H1 (cell line): ENCODE data around the gene GCK. TPM values are rescaled to one million over a fixed set of nuclear protein-coding genes. Genes with fewer than 3 reads are reported as not detected.

ENCODE experiments used
- CTCF ChIA-PET: fragments of 300-600 bp; sonication (Branson Sonifier 250); formaldehyde crosslinking; loops from one replicate; lab custom pipeline; 2021; ENCODE audit not compliant: partially characterized antibody; lab: Charles Lee
- POLR2A ChIA-PET: fragments of 300-600 bp; sonication (Branson Sonifier 250); formaldehyde crosslinking; loops from one replicate; lab custom pipeline; 2021; ENCODE audit warnings: inconsistent platforms; ENCODE audit not compliant: partially characterized antibody; lab: Charles Lee
- DNase-seq, 2 experiments: peaks; one replicate each; pipeline versions ENCODE4 v3.0.0 to v3.0.0-alpha.2; 2010 to 2022; ENCODE audit warnings: low spot score in 2 of 2, low read depth in 1 of 2, mixed read lengths in 1 of 2
- FAIRE-seq: peaks from 2 replicates; lab custom pipeline; 2011; peaks lifted over from hg19 to GRCh38; lab: Jason Lieb, UNC
- H2AFZ ChIP-seq: 2 replicates; pipeline ENCODE4 v1.8.1; 2012; ENCODE audit warnings: low read length, inconsistent platforms
- H2AK5ac ChIP-seq: 2 replicates; pipeline ENCODE4 v1.6.1; 2013; ENCODE audit warnings: low read depth, low read length
- H2BK120ac ChIP-seq: replicated peaks from 2 replicates; pipeline ENCODE3; 2013; ENCODE audit warnings: low read depth, low read length, inconsistent platforms
- H2BK12ac ChIP-seq: 2 replicates; pipeline ENCODE4 v1.6.1; 2013; ENCODE audit warnings: low read depth, low read length
- H2BK15ac ChIP-seq: 2 replicates; pipeline ENCODE4 v1.6.1; 2013; ENCODE audit warnings: low read length
- H2BK20ac ChIP-seq: 2 replicates; pipeline ENCODE4 v1.6.1; 2013; ENCODE audit warnings: low read length
- H2BK5ac ChIP-seq: 2 replicates; pipeline ENCODE4 v1.6.1; 2013; ENCODE audit warnings: low read depth, low read length
- H3K14ac ChIP-seq: 2 replicates; pipeline ENCODE4 v1.6.1; 2013; ENCODE audit warnings: inconsistent platforms; ENCODE audit not compliant: insufficient read length
- H3K18ac ChIP-seq: 2 replicates; pipeline ENCODE4 v1.6.1; 2013; ENCODE audit warnings: low read length; ENCODE audit errors: extremely low read depth
- H3K23ac ChIP-seq: 2 replicates; pipeline ENCODE4 v1.6.1; 2013; ENCODE audit warnings: inconsistent platforms; ENCODE audit not compliant: insufficient read length
- H3K23me2 ChIP-seq: 2 replicates; pipeline ENCODE4 v1.6.1; 2013; ENCODE audit warnings: low read depth, low read length
- H3K27ac ChIP-seq: 2 replicates; pipeline ENCODE4 v1.6.1; 2011; ENCODE audit warnings: low read depth, low read length, inconsistent platforms
- H3K27me3 ChIP-seq, 4 experiments: replicated peaks in 1 of 4; 1 replicate in 1 of 4; 2 replicates in 3 of 4; pipeline versions ENCODE4 v1.6.1 to v1.8.1; 2011 to 2013; ENCODE audit warnings: low read length in 3 of 4, mild to moderate bottlenecking in 3 of 4, inconsistent platforms in 2 of 4, mixed read lengths in 2 of 4, moderate library complexity in 1 of 4; ENCODE audit not compliant: control insufficient read depth in 3 of 4, insufficient read depth in 3 of 4; ENCODE audit errors: extremely low read depth in 1 of 4
- H3K36me3 ChIP-seq, 4 experiments: 2 replicates each; pipeline versions ENCODE4 v1.6.1 to v1.8.1; 2011 to 2013; ENCODE audit warnings: mild to moderate bottlenecking in 4 of 4, low read length in 3 of 4, moderate library complexity in 2 of 4, control low read depth in 1 of 4, inconsistent platforms in 1 of 4; ENCODE audit not compliant: insufficient read depth in 4 of 4, control insufficient read depth in 2 of 4
- H3K4ac ChIP-seq: replicated peaks from 2 replicates; pipeline ENCODE3; 2013; ENCODE audit warnings: low read length, low read depth, mixed read lengths, inconsistent platforms; ENCODE audit not compliant: insufficient read length
- H3K4me1 ChIP-seq, 4 experiments: replicated peaks in 1 of 4; 1 replicate in 1 of 4; 2 replicates in 3 of 4; pipeline versions ENCODE4 v1.6.1 to v1.8.1; 2011 to 2013; ENCODE audit warnings: low read length in 3 of 4, inconsistent platforms in 2 of 4, mixed read lengths in 1 of 4; ENCODE audit not compliant: insufficient read depth in 4 of 4, control insufficient read depth in 3 of 4
- H3K4me2 ChIP-seq, 2 experiments: 2 replicates each; pipeline versions ENCODE4 v1.6.1 to v1.8.1; 2011 to 2013; ENCODE audit warnings: low read depth in 2 of 2, low read length in 2 of 2, control low read depth in 1 of 2, inconsistent platforms in 1 of 2, mild to moderate bottlenecking in 1 of 2; ENCODE audit not compliant: insufficient read depth in 1 of 2
- H3K4me3 ChIP-seq, 4 experiments: fragments of 200-600, 300-600 bp in 1 of 4; sonication (generic), shearing (Covaris generic), sonication (Bioruptor Twin) in 1 of 4; 2 replicates each; pipeline versions ENCODE4 v1.5.1 to v1.8.1; 2011 to 2016; ENCODE audit warnings: low read length in 4 of 4, low read depth in 3 of 4, control low read depth in 2 of 4, inconsistent platforms in 2 of 4, mild to moderate bottlenecking in 2 of 4, mixed read lengths in 1 of 4, moderate library complexity in 1 of 4; ENCODE audit not compliant: insufficient read depth in 2 of 4; ENCODE audit errors: extremely low read depth in 1 of 4
- H3K56ac ChIP-seq: replicated peaks from 2 replicates; pipeline ENCODE3; 2013; ENCODE audit warnings: low read depth, mild to moderate bottlenecking, mixed read lengths, low read length, inconsistent platforms; ENCODE audit not compliant: insufficient read length
- H3K79me1 ChIP-seq: 2 replicates; pipeline ENCODE4 v1.6.1; 2013; ENCODE audit warnings: low read depth, low read length, control low read depth
- H3K79me2 ChIP-seq, 2 experiments: 2 replicates each; pipeline versions ENCODE4 v1.6.1 to v1.8.1; 2012 to 2013; ENCODE audit warnings: low read length in 2 of 2, mild to moderate bottlenecking in 2 of 2, inconsistent platforms in 1 of 2; ENCODE audit not compliant: insufficient read depth in 2 of 2, control insufficient read depth in 1 of 2
- H3K9ac ChIP-seq, 4 experiments: replicated peaks in 1 of 4; 1 replicate in 1 of 4; 2 replicates in 3 of 4; pipeline versions ENCODE4 v1.6.1 to v1.8.1; 2011 to 2013; ENCODE audit warnings: low read depth in 3 of 4, low read length in 3 of 4, control low read depth in 2 of 4, mild to moderate bottlenecking in 2 of 4, moderate library complexity in 2 of 4, inconsistent platforms in 1 of 4; ENCODE audit errors: extremely low read depth in 1 of 4
- H3K9me3 ChIP-seq, 2 experiments: 2 replicates each; pipeline versions ENCODE4 v1.6.1 to v1.8.1; 2012 to 2013; ENCODE audit warnings: mild to moderate bottlenecking in 2 of 2, moderate library complexity in 2 of 2, control low read depth in 1 of 2, inconsistent platforms in 1 of 2, low read depth in 1 of 2, low read length in 1 of 2, mixed read lengths in 1 of 2; ENCODE audit not compliant: insufficient read depth in 2 of 2
- H4K20me1 ChIP-seq, 2 experiments: replicated peaks in 1 of 2; 2 replicates each; pipeline versions ENCODE3 to v1.8.1; 2011 to 2013; ENCODE audit warnings: inconsistent platforms in 2 of 2, low read length in 2 of 2, mild to moderate bottlenecking in 1 of 2; ENCODE audit not compliant: insufficient read depth in 2 of 2, control insufficient read depth in 1 of 2
- H4K5ac ChIP-seq: 2 replicates; pipeline ENCODE4 v1.6.1; 2013; ENCODE audit warnings: low read length, low read depth, mixed read lengths, inconsistent platforms; ENCODE audit not compliant: insufficient read length
- H4K8ac ChIP-seq: 2 replicates; pipeline ENCODE4 v1.8.0; 2013; ENCODE audit warnings: mild to moderate bottlenecking, moderate library complexity, low read length, inconsistent platforms; ENCODE audit not compliant: insufficient read depth; ENCODE audit errors: extremely low read depth
- H4K91ac ChIP-seq: replicated peaks from 2 replicates; pipeline ENCODE3; 2013; ENCODE audit warnings: low read length, mixed read lengths, inconsistent platforms; ENCODE audit not compliant: insufficient read length
- ATF2 ChIP-seq: IDR thresholded peaks from 2 replicates; pipeline ENCODE4 v1.6.1; 2012; ENCODE audit warnings: low read length, inconsistent platforms
- KDM4A ChIP-seq: IDR thresholded peaks from one replicate; pipeline ENCODE4 v1.7.1; 2012; ENCODE audit warnings: low read depth, mild to moderate bottlenecking, moderate library complexity, low read length, inconsistent platforms; ENCODE audit not compliant: severe bottlenecking
- NANOG ChIP-seq: IDR thresholded peaks from 2 replicates; pipeline ENCODE4 v1.6.1; 2011; ENCODE audit warnings: low read length, low read depth, mild to moderate bottlenecking, inconsistent platforms; ENCODE audit not compliant: insufficient read depth, poor library complexity, severe bottlenecking
- PHF8 ChIP-seq: fragments of 200-600 bp; sonication (generic); conservative IDR thresholded peaks from 2 replicates; pipeline ENCODE4 v1.7.1; 2012; ENCODE audit warnings: low read depth, mild to moderate bottlenecking, inconsistent platforms, low read length, moderate library complexity
- POLR2A ChIP-seq, 2 experiments: IDR thresholded peaks; 1 replicate in 1 of 2; 2 replicates in 1 of 2; pipeline ENCODE4 v1.6.1; 2011; ENCODE audit warnings: low read depth in 2 of 2, low read length in 2 of 2, mild to moderate bottlenecking in 2 of 2; ENCODE audit errors: control extremely low read depth in 1 of 2
- POLR2AphosphoS5 ChIP-seq: IDR thresholded peaks from 2 replicates; pipeline ENCODE4 v1.6.1; 2011; ENCODE audit warnings: low read depth, low read length
- RXRA ChIP-seq: IDR thresholded peaks from 2 replicates; pipeline ENCODE4 v1.6.1; 2011; ENCODE audit warnings: low read depth, mild to moderate bottlenecking, low read length, moderate library complexity; ENCODE audit not compliant: insufficient read depth
- TBP ChIP-seq: IDR thresholded peaks from 2 replicates; pipeline ENCODE4 v1.6.1; 2011; ENCODE audit warnings: low read depth, low read length, improper control_type of control experiment
- TCF12 ChIP-seq: IDR thresholded peaks from 2 replicates; pipeline ENCODE4 v1.6.1; 2011; ENCODE audit warnings: low read depth, mild to moderate bottlenecking, low read length
- TEAD4 ChIP-seq: IDR thresholded peaks from 2 replicates; pipeline ENCODE4 v1.6.1; 2012; ENCODE audit warnings: low read depth, low read length, inconsistent platforms, mixed read lengths
- WGBS, 2 experiments: shearing (Covaris generic) in 1 of 2; methylation state at CpG; one replicate each; pipeline versions ENCODE4 v1.1.6 to v1.1.7; 2013 to 2015; ENCODE audit warnings: low lambda C conversion rate in 2 of 2, mixed read lengths in 2 of 2, inconsistent platforms in 1 of 2, low coverage in 1 of 2, missing lambda C conversion rate in 1 of 2; ENCODE audit not compliant: insufficient replicate concordance in 2 of 2, insufficient coverage in 1 of 2, insufficient read length in 1 of 2; ENCODE audit errors: extremely low coverage in 1 of 2, missing lambda C conversion rate in 1 of 2; 5-methylcytosine and 5-hydroxymethylcytosine counted together
- polyA plus RNA-seq, 7 experiments: library from polyadenylated mRNA; depleted of rRNA in 3 of 7; stranded (reverse) in 5 of 7; unstranded in 2 of 7; fragments of >200 nt in 5 of 7; fragments of 200-250 nt in 2 of 7; gene quantifications; 1 replicate in 5 of 7; 2 replicates in 1 of 7; 4 replicates in 1 of 7; pipeline versions ENCODE4 v1.2.1 to v1.2.3, GENCODE V29; 2011 to 2013; ENCODE audit warnings: missing spikeins in 2 of 7, mixed read lengths in 2 of 7
- total RNA-seq: library from RNA; stranded (reverse); fragmentation: NEBNext Ultra II Directional; extraction: Animal tissue kit (Norgen Biotek cat#: 25700); gene quantifications from 2 replicates; pipeline ENCODE4 v1.2.1, GENCODE V29; 2021

GCK gene
- total and polyA plus RNA-seq, 2 of the 8 experiments (the other 6 are each of a cell fraction or from before 2014, with no cell fraction given), result 2.4 to 4.9 TPM

DNA sequence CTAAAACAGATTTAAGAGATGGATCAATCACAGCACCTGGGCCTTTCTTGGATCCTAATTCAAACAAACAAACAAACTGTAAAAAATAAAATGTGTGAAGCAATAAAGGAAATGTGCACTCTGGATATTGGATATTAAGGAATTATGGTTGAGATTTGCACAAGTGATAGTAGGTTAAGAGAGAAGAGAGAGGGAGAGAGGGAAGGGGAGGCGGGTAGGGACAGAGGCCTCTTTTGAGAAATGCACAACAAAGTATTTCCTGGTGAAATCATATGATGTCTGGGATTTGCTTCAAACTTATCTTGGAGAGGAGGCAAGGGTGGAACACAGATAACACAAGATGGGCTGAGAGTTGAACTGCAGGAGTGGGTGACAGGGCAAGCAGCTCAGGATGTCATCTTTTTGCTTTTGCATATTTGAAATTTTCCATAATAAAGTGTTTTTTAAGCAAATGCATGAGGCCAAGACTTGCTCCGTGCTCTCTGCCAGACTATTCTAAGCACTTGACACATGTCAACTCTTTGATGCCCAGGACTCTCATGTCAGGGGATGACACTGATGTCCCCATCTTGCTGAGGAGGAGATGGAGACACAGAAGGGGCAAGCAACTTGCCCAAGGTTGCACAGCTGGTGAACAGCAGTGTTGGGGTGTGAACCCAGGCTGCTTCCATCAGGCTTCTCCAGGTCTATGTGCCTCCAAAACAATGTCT lies 94.2 kb downstream of the GCK start:
- Histone ChIP-seq H2BK120ac (no peak overlapping the region), H3K79me2 (no peaks in the 10 kb centered on the region), H3K9me3 (no peaks in the 10 kb centered on the region), H3K18ac (no peak overlapping the region), H2BK12ac (no peak overlapping the region), H3K4me3 (no peak overlapping the region), H3K14ac (no peak overlapping the region), H3K4me1 (no peaks in the 10 kb centered on the region), H2BK5ac (no peak overlapping the region), H4K8ac (no peak overlapping the region), H3K9ac (no peak overlapping the region), H2BK20ac (no peak overlapping the region), H4K5ac (no peak overlapping the region), H4K20me1 (no peaks in the 10 kb centered on the region), H3K27ac (no peak overlapping the region), H4K91ac (no peak overlapping the region), H3K56ac (no peak overlapping the region), H2AFZ (no peak overlapping the region), H3K4ac (no peak overlapping the region), H3K23ac (no peak overlapping the region), H3K79me1 (no peaks in the 10 kb centered on the region), H3K4me2 (no peak overlapping the region), H2BK15ac (no peak overlapping the region), H2AK5ac (no peak overlapping the region), H3K36me3 (no peaks in the 10 kb centered on the region), H3K23me2 (no peaks in the 10 kb centered on the region), H3K27me3 (no peaks in the 10 kb centered on the region)
- WGBS, 2 experiments, result 84% methylated on average over 2 of the region's 2 CpGs; no CpG with 5 or more reads in 1 of the 2 experiments
- ChIA-PET POLR2A (interaction anchor here (1.6 kb wide), 1 partner anchor 17 kb away, joined by 3 read pairs; no protein-coding TSS in a partner anchor), CTCF (interaction anchor here (1.0 to 1.8 kb wide), 2 partner anchors 23 to 36 kb away, joined by 3 to 4 read pairs; no protein-coding TSS in a partner anchor)
- FAIRE-seq (no peak), DNase-seq (no peak)
- TF ChIP-seq NANOG (no peak), ATF2 (no peak), POLR2AphosphoS5 (no peak), POLR2A (IDR thresholded peaks at IDR 0.05; ENCODE audit: control extremely low read depth in 1 of 2, low read depth in 2 of 2, low read length in 2 of 2) (no peak), TCF12 (no peak), RXRA (no peak), PHF8 (no peak), TBP (no peak), KDM4A (no peak), TEAD4 (no peak)
